ENCODE results near the gene MZT1.

The MZT1 gene

GRCh38 chr13:72692884-72693514 lies 34.4 kb downstream of the MZT1 start:
- DNase-seq = no peak
- in situ Hi-C loops (cut with MboI; ENCODE audit: low pct_unique_long_range_greater_than_20kb, low sequenced_read_pairs) = no loop called here

DNA sequence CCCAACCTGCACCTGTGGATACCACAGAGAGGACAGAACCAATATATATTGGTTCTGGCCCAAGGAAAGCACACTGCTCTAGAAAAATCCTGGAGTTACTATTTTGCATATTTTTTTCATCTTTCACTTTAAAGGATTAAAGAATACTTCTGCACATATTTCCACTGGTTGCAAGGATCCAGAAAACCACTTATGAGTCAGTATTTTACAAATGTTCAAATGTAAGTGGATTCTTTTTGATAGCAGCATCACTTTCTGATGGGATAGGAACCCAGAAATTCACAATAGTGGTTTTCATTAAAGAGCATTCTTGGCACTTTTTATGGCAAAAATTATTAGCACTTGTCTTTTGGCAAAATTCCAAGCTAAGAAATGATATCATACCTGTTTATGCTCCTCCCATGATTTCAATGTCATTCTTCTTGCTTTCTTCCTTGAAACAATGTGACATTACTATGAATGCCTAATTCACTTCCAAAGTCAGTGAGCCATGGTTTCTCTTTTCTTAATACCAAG lies 38.2 kb downstream of the MZT1 start:
- no peak for DNase-seq
- in situ Hi-C loops (cut with MboI; ENCODE audit: low pct_unique_long_range_greater_than_20kb, low sequenced_read_pairs) = no loop called here

GRCh38 chr13:72686766-72687165 lies 40.7 kb downstream of the MZT1 start:
- no peak for DNase-seq
- in situ Hi-C loops (cut with MboI; ENCODE audit: low pct_unique_long_range_greater_than_20kb, low sequenced_read_pairs) = no loop called here

GRCh38 chr13:72680353-72680752 lies 47.1 kb downstream of the MZT1 start:
- in situ Hi-C loops (cut with MboI; ENCODE audit: low pct_unique_long_range_greater_than_20kb, low sequenced_read_pairs) = no loop called here
- DNase-seq = no peak

DNA sequence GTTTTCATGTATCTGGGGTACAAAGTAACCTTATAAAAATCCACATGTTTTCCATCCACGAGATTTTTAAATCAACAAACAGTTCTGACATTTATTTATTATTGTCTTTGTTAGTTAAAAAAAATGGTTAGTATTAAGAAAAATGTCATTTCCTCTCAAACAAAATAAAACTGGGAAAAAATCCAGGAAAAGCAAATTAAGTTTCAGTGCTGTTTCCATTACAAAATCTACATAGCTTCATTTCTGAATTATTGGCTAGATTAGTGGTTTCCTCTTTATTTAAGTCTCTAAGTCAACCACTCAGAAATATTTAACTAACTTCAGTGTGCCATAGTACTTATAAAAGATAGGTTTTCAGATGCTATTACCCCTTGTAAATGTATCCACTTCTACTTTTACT lies 49.1 kb downstream of the MZT1 start:
- in situ Hi-C loops (cut with MboI; ENCODE audit: low pct_unique_long_range_greater_than_20kb, low sequenced_read_pairs) = no loop called here
- DNase-seq = no peak

GRCh38 chr13:72677431-72677830 lies 50.0 kb downstream of the MZT1 start:
- in situ Hi-C loops (cut with MboI; ENCODE audit: low pct_unique_long_range_greater_than_20kb, low sequenced_read_pairs) = no loop called here
- no peak for DNase-seq

DNA sequence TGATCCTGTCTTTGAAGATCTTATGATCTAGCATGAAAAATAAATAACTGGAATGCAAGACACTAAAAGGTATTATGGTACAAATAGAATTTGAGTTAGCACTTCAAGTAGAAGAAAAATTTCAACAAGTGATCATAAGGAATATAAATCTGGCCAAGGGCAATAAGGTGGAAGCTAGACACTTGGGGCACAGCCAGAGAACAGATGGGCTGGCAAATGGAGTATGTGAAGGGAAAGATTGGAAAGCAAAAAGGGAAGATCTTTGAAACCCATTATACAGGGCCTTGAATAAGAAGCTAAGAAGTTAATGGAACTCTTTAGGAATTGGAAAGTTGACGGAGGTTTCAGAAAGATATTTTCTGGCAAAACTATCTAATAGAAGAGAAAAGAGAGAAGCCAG lies 61.0 kb downstream of the MZT1 start:
- in situ Hi-C loops (cut with MboI; ENCODE audit: low pct_unique_long_range_greater_than_20kb, low sequenced_read_pairs) = no loop called here

GRCh38 chr13:72662548-72662947 lies 64.9 kb downstream of the MZT1 start:
- in situ Hi-C loops (cut with MboI; ENCODE audit: low pct_unique_long_range_greater_than_20kb, low sequenced_read_pairs) = no loop called here
- DNase-seq = no peak

More for the DNA sequence above, 61.0 kb downstream of the MZT1 start:
- DNase-seq = no peak

Data from KBM-7 (cell line).